K562 (cell line): Measurements from ENCODE around the gene MACROD2.

Experiments used
- BMI1 ChIP-seq: fragments of 150-350 bp; IDR thresholded peaks from 2 replicates; pipeline ENCODE4 v1.6.1; 2014; ENCODE audit warnings: low read length
- CTCF ChIP-seq, 3 experiments: IDR thresholded peaks in 2 of 3; conservative IDR thresholded peaks in 1 of 3; 2 replicates each; pipeline ENCODE4 v1.5.1; 2011 to 2012; ENCODE audit warnings: low read length in 3 of 3, mild to moderate bottlenecking in 3 of 3, control low read depth in 2 of 3, improper control_type of control experiment in 1 of 3, inconsistent platforms in 1 of 3, low read depth in 1 of 3, mixed read lengths in 1 of 3, moderate library complexity in 1 of 3; ENCODE audit not compliant: insufficient read depth in 2 of 3
- EP300 ChIP-seq: IDR thresholded peaks from 2 replicates; pipeline ENCODE4 v1.6.1; 2012; ENCODE audit warnings: low read length, improper control_type of control experiment
- GTF2B ChIP-seq: IDR thresholded peaks from 2 replicates; pipeline ENCODE4 v1.6.1; 2011; ENCODE audit not compliant: insufficient read length; ENCODE audit errors: extremely low read depth
- NRF1 ChIP-seq, 2 experiments: fragments of 450-650 bp; IDR thresholded peaks in 1 of 2; conservative IDR thresholded peaks in 1 of 2; 2 replicates each; pipeline ENCODE4 v1.6.1; 2014; ENCODE audit warnings: mild to moderate bottlenecking in 2 of 2
- SIN3A ChIP-seq, 2 experiments: fragments of 150-350 bp in 1 of 2; IDR thresholded peaks; 2 replicates each; pipeline ENCODE4 v1.6.1; 2011 to 2016; ENCODE audit warnings: borderline replicate concordance in 2 of 2, low read depth in 2 of 2, low read length in 2 of 2, mild to moderate bottlenecking in 2 of 2, moderate library complexity in 2 of 2; ENCODE audit not compliant: control insufficient read depth in 1 of 2
- SP2 ChIP-seq: IDR thresholded peaks from 2 replicates; pipeline ENCODE4 v1.6.1; 2011; ENCODE audit warnings: mild to moderate bottlenecking, low read depth, low read length, moderate library complexity; ENCODE audit not compliant: poor library complexity, severe bottlenecking; ENCODE audit errors: extremely low read depth
- STAT5A ChIP-seq: IDR thresholded peaks from 2 replicates; pipeline ENCODE4 v1.6.1; 2012; ENCODE audit warnings: low read length, inconsistent platforms, borderline replicate concordance
- ZBTB33 ChIP-seq: sonication (generic); formaldehyde crosslinking; IDR thresholded peaks from 2 replicates; pipeline ENCODE4 v1.8.1; 2023; ENCODE audit warnings: mild to moderate bottlenecking, missing genetic modification reagents

GRCh38 chr20:16042731-16043130, 2047.4 kb downstream of the MACROD2 start:
- no peak for TF ChIP-seq ZBTB33
- TF ChIP-seq SP2: no peak
- no peak for TF ChIP-seq CTCF (IDR thresholded peaks at IDR 0.05 in 2 of 3, conservative IDR thresholded peaks at IDR 0.05 in 1 of 3; ENCODE audit: insufficient read depth in 2 of 3, low read depth in 1 of 3, low read length in 3 of 3)
- no peak for TF ChIP-seq GTF2B
- no peak for TF ChIP-seq EP300
- no peak for TF ChIP-seq BMI1
- no peak for TF ChIP-seq NRF1 (conservative IDR thresholded peaks at IDR 0.05 in 1 of 2, IDR thresholded peaks at IDR 0.05 in 1 of 2)
- TF ChIP-seq SIN3A (IDR thresholded peaks at IDR 0.05; ENCODE audit: borderline replicate concordance in 2 of 2, control insufficient read depth in 1 of 2, low read depth in 2 of 2, low read length in 2 of 2): no peak
- TF ChIP-seq STAT5A: no peak
